ENCODE data around the gene TMEM243. TPM values are rescaled to one million over a fixed set of nuclear protein-coding genes. Genes with fewer than 3 reads are reported as not detected.

Gene TMEM243
- total and polyA plus RNA-seq, 2 experiments from 2014 or later, result 44.5 to 82.5 TPM

DNA sequence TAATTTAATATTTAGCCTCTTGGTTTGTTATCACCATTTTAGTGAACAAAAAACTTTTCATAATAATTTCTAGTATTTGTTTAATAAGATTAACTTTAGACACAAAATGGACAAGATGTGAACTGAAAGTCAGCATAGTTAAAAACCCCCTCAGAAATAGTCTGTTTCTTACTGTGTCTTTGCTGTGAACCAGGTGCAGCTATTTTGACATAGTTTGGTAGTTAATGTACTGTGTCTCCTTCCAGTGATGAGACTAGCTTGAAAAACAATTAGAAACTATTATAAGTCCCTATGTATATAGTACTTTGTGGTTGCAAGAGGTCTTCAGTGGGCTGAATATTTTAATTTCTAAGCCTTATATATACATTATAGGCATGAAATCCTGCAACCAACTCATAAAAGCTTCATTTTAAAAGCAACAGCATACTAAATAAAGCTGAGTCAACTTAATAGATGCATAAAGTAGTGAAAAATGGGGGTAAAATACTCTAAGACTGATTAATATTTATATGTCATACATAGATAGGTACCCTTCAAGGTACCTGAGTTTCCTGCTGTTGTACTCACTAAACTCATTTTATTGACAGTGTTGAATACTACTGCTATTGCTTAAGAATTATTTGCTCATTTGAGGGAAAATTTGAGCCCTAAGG, 48.1 kb downstream of the TMEM243 start (continued):
- TF ChIP-seq, protein P1, sequence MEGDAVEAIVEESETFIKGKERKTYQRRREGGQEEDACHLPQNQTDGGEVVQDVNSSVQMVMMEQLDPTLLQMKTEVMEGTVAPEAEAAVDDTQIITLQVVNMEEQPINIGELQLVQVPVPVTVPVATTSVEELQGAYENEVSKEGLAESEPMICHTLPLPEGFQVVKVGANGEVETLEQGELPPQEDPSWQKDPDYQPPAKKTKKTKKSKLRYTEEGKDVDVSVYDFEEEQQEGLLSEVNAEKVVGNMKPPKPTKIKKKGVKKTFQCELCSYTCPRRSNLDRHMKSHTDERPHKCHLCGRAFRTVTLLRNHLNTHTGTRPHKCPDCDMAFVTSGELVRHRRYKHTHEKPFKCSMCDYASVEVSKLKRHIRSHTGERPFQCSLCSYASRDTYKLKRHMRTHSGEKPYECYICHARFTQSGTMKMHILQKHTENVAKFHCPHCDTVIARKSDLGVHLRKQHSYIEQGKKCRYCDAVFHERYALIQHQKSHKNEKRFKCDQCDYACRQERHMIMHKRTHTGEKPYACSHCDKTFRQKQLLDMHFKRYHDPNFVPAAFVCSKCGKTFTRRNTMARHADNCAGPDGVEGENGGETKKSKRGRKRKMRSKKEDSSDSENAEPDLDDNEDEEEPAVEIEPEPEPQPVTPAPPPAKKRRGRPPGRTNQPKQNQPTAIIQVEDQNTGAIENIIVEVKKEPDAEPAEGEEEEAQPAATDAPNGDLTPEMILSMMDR (conservative IDR thresholded peaks at IDR 0.05; ENCODE audit: low read depth in 2 of 2), result no peak
- no peak for TF ChIP-seq NANOG (IDR thresholded peaks at IDR 0.05; ENCODE audit: borderline replicate concordance)
- TF ChIP-seq STAT1 (IDR thresholded peaks at IDR 0.05; ENCODE audit: unreplicated experiment), result no peak

DNA sequence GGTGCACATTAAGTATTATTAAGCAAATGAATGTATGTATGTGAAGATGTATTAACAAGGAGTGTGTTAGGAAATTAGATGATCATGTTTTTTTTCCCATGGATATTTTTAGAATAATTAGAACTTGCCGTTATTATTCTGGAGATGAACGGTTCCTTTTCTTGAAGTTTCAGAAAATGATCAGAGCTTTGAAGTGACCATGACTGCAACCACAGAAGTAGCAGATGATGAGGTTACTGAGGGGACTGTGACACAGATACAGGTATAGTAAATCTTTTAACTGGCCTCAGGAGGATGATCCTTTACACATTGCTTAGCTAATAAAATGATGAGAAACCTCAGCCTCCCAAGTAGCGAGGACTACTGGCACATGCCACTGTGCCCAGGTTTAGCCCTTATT, 48.7 kb downstream of the TMEM243 start:
- peaks cover 87% of the 10 kb centered on the region for H3K36me3 Mint-ChIP-seq (ENCODE audit: low read depth)
- H3K4me1 Mint-ChIP-seq, result no peaks in the 10 kb centered on the region
- DNase-seq (ENCODE audit: low spot score) (no peak), ATAC-seq (no peak)
- Histone ChIP-seq H4K20me1 (replicated peaks; ENCODE audit: insufficient read depth) (peaks cover 6% of the 10 kb centered on the region; the same call in 1 of the 2 replicates), H3K27me3 (ENCODE audit: insufficient read depth) (no peaks in the 10 kb centered on the region), H3K36me3 (ENCODE audit: insufficient read depth) (peaks cover 84% of the 10 kb centered on the region), H3K4me1 (ENCODE audit: insufficient read depth) (no peaks in the 10 kb centered on the region), H2AFZ (no peak overlapping the region), H3K4me3 (no peak overlapping the region), H3K79me2 (replicated peaks; ENCODE audit: insufficient read depth) (peaks cover 4% of the 10 kb centered on the region), H3K4me2 (no peak overlapping the region), H3K27ac (ENCODE audit: low read depth) (no peak overlapping the region), H3K9me2 (ENCODE audit: insufficient read depth) (no peaks in the 10 kb centered on the region), H3F3A (replicated peaks; ENCODE audit: low read depth) (no peaks in the 10 kb centered on the region)
- no peak overlapping the region for H3K27ac Mint-ChIP-seq
- H3K9me3 Mint-ChIP-seq, result no peaks in the 10 kb centered on the region
- no peaks in the 10 kb centered on the region for H3K27me3 Mint-ChIP-seq (ENCODE audit: insufficient read depth, low read depth, poor library complexity)
- TF ChIP-seq, protein P1 (conservative IDR thresholded peaks at IDR 0.05; ENCODE audit: low read depth in 2 of 2), result no peak
- H3K4me3 Mint-ChIP-seq, result no peak overlapping the region

DNA sequence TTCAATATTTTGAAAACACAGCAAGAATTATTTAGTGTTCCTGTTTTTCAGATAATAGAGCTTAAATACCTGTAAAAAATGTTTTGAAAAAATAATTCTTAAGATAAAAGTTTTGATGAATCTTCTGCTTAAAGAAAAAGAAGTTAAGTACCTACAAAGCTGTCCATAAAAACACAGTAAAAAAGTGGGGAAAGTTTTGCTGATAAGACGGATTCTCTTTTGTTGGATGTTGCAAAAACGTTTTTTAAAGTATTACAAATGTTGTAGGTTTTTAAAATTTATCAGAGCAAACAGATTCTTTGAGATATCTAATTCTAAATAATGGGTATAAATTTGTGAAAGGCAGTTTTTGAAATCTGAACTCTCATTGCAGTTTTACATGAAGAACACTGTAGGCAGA, 55.1 kb downstream of the TMEM243 start:
- Histone ChIP-seq H3K36me3 (ENCODE audit: insufficient read depth) (peaks cover 61% of the 10 kb centered on the region), H3K4me3 (no peak overlapping the region), H3K4me1 (ENCODE audit: insufficient read depth) (no peaks in the 10 kb centered on the region), H3K9me2 (ENCODE audit: insufficient read depth) (no peaks in the 10 kb centered on the region), H3K27ac (ENCODE audit: low read depth) (no peak overlapping the region), H3K4me2 (no peak overlapping the region), H3K79me2 (replicated peaks; ENCODE audit: insufficient read depth) (peaks cover 61% of the 10 kb centered on the region), H3K27me3 (ENCODE audit: insufficient read depth) (no peaks in the 10 kb centered on the region), H3F3A (replicated peaks; ENCODE audit: low read depth) (no peaks in the 10 kb centered on the region), H2AFZ (no peak overlapping the region), H4K20me1 (replicated peaks; ENCODE audit: insufficient read depth) (peaks cover 28% of the 10 kb centered on the region)
- no peak overlapping the region for H3K4me3 Mint-ChIP-seq
- no peaks in the 10 kb centered on the region for H3K9me3 Mint-ChIP-seq
- H3K4me1 Mint-ChIP-seq, result no peaks in the 10 kb centered on the region
- ATAC-seq (no peak), DNase-seq (ENCODE audit: low spot score) (no peak)
- no peaks in the 10 kb centered on the region for H3K27me3 Mint-ChIP-seq (ENCODE audit: insufficient read depth, low read depth, poor library complexity)
- peaks cover 63% of the 10 kb centered on the region for H3K36me3 Mint-ChIP-seq (ENCODE audit: low read depth)
- H3K27ac Mint-ChIP-seq, result no peak overlapping the region
- no peak for TF ChIP-seq NANOG (IDR thresholded peaks at IDR 0.05; ENCODE audit: borderline replicate concordance)
- TF ChIP-seq, protein P2, sequence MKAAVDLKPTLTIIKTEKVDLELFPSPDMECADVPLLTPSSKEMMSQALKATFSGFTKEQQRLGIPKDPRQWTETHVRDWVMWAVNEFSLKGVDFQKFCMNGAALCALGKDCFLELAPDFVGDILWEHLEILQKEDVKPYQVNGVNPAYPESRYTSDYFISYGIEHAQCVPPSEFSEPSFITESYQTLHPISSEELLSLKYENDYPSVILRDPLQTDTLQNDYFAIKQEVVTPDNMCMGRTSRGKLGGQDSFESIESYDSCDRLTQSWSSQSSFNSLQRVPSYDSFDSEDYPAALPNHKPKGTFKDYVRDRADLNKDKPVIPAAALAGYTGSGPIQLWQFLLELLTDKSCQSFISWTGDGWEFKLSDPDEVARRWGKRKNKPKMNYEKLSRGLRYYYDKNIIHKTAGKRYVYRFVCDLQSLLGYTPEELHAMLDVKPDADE (IDR thresholded peaks at IDR 0.05), result no peak
- TF ChIP-seq, protein P1 (conservative IDR thresholded peaks at IDR 0.05; ENCODE audit: low read depth in 2 of 2), result no peak
- TF ChIP-seq CREB1 (CRISPR knock-in tag; IDR thresholded peaks at IDR 0.05; ENCODE audit: low read depth), result no peak
- no peak for TF ChIP-seq POLR2AphosphoS5 (IDR thresholded peaks at IDR 0.05; ENCODE audit: low read depth)

Measured in GM23338 (cell line).